K562 (cell line): ENCODE data around the gene SYNGR1. TPM values are rescaled to one million over a fixed set of nuclear protein-coding genes. Genes with fewer than 3 reads are reported as not detected.

Experiments used
- ATAC-seq: fragments of 200-7000 bp; cut with Tn5 transposase; 3 replicates; pipeline ENCODE4 v1.9.1; 2020; ENCODE audit warnings: moderate library complexity
- BruUV-seq: library from RNA; stranded (reverse); fragments of 400-500 nt; replicated peaks from 2 replicates; lab custom pipeline; 2021; lab: Mats Ljungman, UMichigan
- CTCF ChIA-PET: fragments of 300-600 bp; formaldehyde crosslinking; extraction: SDS; loops from one replicate; lab custom pipeline; 2021; ENCODE audit warnings: low intra/inter-chr PET ratio; lab: Yijun Ruan, JAX
- POLR2A ChIA-PET: fragments of 300-600, 350-650 bp; sonication (Branson Sonifier 250); formaldehyde crosslinking; extraction: SDS; loops from one replicate; lab custom pipeline; 2021; ENCODE audit warnings: antibody characterized with exemption, inconsistent platforms; lab: Yijun Ruan, JAX
- DNase-seq, 4 experiments: peaks; one replicate each; pipeline versions ENCODE4 v3.0.0 to v3.0.0-alpha.2; 2011 to 2018; ENCODE audit warnings: low spot score in 3 of 4, mixed read lengths in 3 of 4; ENCODE audit errors: extremely low read depth in 1 of 4
- FAIRE-seq: peaks from 2 replicates; lab custom pipeline; 2011; peaks lifted over from hg19 to GRCh38; lab: Jason Lieb, UNC
- H2AFZ ChIP-seq: 2 replicates; pipeline ENCODE4 v1.6.0; 2011; ENCODE audit warnings: low read depth, low read length, control low read depth, inconsistent platforms
- H3K27ac ChIP-seq: fragments of 200-600 bp; 3 replicates; pipeline ENCODE4 v1.8.0; 2011; ENCODE audit warnings: low read depth, mild to moderate bottlenecking, control low read depth, inconsistent platforms, low read length, moderate library complexity, mixed read lengths; ENCODE audit errors: extremely low read depth
- H3K27me3 ChIP-seq, 2 experiments: fragments of 300-600 bp in 1 of 2; 2 replicates in 1 of 2; 3 replicates in 1 of 2; pipeline versions ENCODE4 v1.6.0 to v1.8.0; 2011; ENCODE audit warnings: inconsistent platforms in 2 of 2, low read length in 2 of 2, mild to moderate bottlenecking in 1 of 2, mixed read lengths in 1 of 2, moderate library complexity in 1 of 2; ENCODE audit not compliant: control insufficient read depth in 2 of 2, insufficient read depth in 2 of 2
- H3K36me3 ChIP-seq: fragments of 300-600 bp; 3 replicates; pipeline ENCODE4 v1.8.0; 2011; ENCODE audit warnings: mild to moderate bottlenecking, low read length, inconsistent platforms; ENCODE audit not compliant: control insufficient read depth, insufficient read depth
- H3K4me1 ChIP-seq, 2 experiments: fragments of 200-600 bp in 1 of 2; replicated peaks in 1 of 2; 2 replicates in 1 of 2; 3 replicates in 1 of 2; pipeline versions ENCODE4 v1.5.1 to v1.8.0; 2011; ENCODE audit warnings: inconsistent platforms in 2 of 2, low read length in 2 of 2, mild to moderate bottlenecking in 1 of 2, mixed read lengths in 1 of 2, moderate library complexity in 1 of 2; ENCODE audit not compliant: control insufficient read depth in 2 of 2, insufficient read depth in 2 of 2
- H3K4me2 ChIP-seq: 2 replicates; pipeline ENCODE4 v1.6.1; 2011; ENCODE audit warnings: low read length, control low read depth, inconsistent platforms, mixed read lengths; ENCODE audit not compliant: insufficient read depth
- H3K4me3 ChIP-seq: fragments of 200-600 bp; sonication (generic), shearing (Covaris generic); 2 replicates; pipeline ENCODE4 v1.5.1; 2016; ENCODE audit warnings: control low read depth, inconsistent platforms
- H3K79me2 ChIP-seq: fragments of 200-600 bp; 3 replicates; pipeline ENCODE4 v1.8.0; 2011; ENCODE audit warnings: low read length, inconsistent platforms; ENCODE audit not compliant: control insufficient read depth, insufficient read depth
- H3K9ac ChIP-seq, 2 experiments: 2 replicates each; pipeline versions ENCODE4 v1.6.0 to v1.6.1; 2011; ENCODE audit warnings: low read depth in 2 of 2, low read length in 2 of 2, control low read depth in 1 of 2, inconsistent platforms in 1 of 2, mild to moderate bottlenecking in 1 of 2, mixed read lengths in 1 of 2; ENCODE audit not compliant: insufficient read depth in 1 of 2
- H3K9me1 ChIP-seq: one replicate; pipeline ENCODE4 v1.6.0; 2011; ENCODE audit warnings: inconsistent platforms, mild to moderate bottlenecking, low read length, moderate library complexity; ENCODE audit not compliant: control insufficient read depth, insufficient read depth
- H3K9me3 ChIP-seq: replicated peaks from 2 replicates; pipeline ENCODE4 v1.5.1; 2011; ENCODE audit warnings: low read depth, low read length, inconsistent platforms; ENCODE audit not compliant: control insufficient read depth, insufficient read depth
- H4K20me1 ChIP-seq: replicated peaks from 2 replicates; pipeline ENCODE4 v1.6.1; 2011; ENCODE audit warnings: low read length, inconsistent platforms, mixed read lengths; ENCODE audit not compliant: control insufficient read depth, insufficient read depth
- BCL6 ChIP-seq: fragments of 250-450 bp; sonication (Bioruptor Pico); IDR thresholded peaks from 2 replicates; pipeline ENCODE4 v1.4.0; 2020
- CTCF ChIP-seq, 3 experiments: IDR thresholded peaks in 2 of 3; conservative IDR thresholded peaks in 1 of 3; 2 replicates each; pipeline ENCODE4 v1.5.1; 2011 to 2012; ENCODE audit warnings: low read length in 3 of 3, mild to moderate bottlenecking in 3 of 3, control low read depth in 2 of 3, improper control_type of control experiment in 1 of 3, inconsistent platforms in 1 of 3, low read depth in 1 of 3, mixed read lengths in 1 of 3, moderate library complexity in 1 of 3; ENCODE audit not compliant: insufficient read depth in 2 of 3
- ETS1 ChIP-seq: conservative IDR thresholded peaks from 2 replicates; pipeline ENCODE4 v1.6.1; 2011; ENCODE audit warnings: low read depth, mild to moderate bottlenecking, low read length; ENCODE audit not compliant: control insufficient read depth
- RAD21 ChIP-seq, 2 experiments: fragments of 250-450 bp in 1 of 2; fragments of 450-650 bp in 1 of 2; sonication (Bioruptor Pico) in 1 of 2; formaldehyde crosslinking in 1 of 2; IDR thresholded peaks in 1 of 2; conservative IDR thresholded peaks in 1 of 2; 2 replicates each; pipeline versions ENCODE4 v1.4.0 to v1.8.0; 2020 to 2022; ENCODE audit warnings: mild to moderate bottlenecking in 2 of 2, moderate library complexity in 1 of 2
- REST ChIP-seq, 2 experiments: fragments of 450-650 bp; formaldehyde crosslinking in 1 of 2; IDR thresholded peaks; 2 replicates each; pipeline versions ENCODE4 v1.4.0 to v1.6.1; 2014 to 2020; ENCODE audit warnings: mild to moderate bottlenecking in 2 of 2, borderline replicate concordance in 1 of 2, low read depth in 1 of 2
- WGBS: fragments of 100-300 bp; shearing (Covaris generic); methylation state at CpG from one replicate; pipeline ENCODE4 v1.1.6; 2016; ENCODE audit warnings: low coverage, mixed read lengths; ENCODE audit not compliant: insufficient coverage; ENCODE audit errors: missing lambda C conversion rate; 5-methylcytosine and 5-hydroxymethylcytosine counted together
- in situ Hi-C: fragments of 300-500 bp; cut with MboI; formaldehyde crosslinking; loops from 4 replicates; pipeline ENCODE4 v1.15.0; 2018; ENCODE audit warnings: inconsistent platforms, mixed read lengths
- intact Hi-C: fragments of 100-400 bp; cut with micrococcal nuclease; formaldehyde crosslinking; loops from 2 replicates; pipeline ENCODE4 v1.14.2; 2022
- polyA plus RNA-seq, 8 experiments: library from polyadenylated mRNA; depleted of rRNA in 4 of 8; stranded (reverse) in 5 of 8; unstranded in 3 of 8; fragments of >200 nt; fragmentation: Nextera tagmentation in 2 of 8; fragmentation: Illumina TruSeq in 1 of 8; extraction: Ambion mirVana in 2 of 8; extraction: Trizol in 1 of 8; gene quantifications; 2 replicates each; pipeline versions ENCODE4 v1.2.1 to v1.2.3, GENCODE V29; 2011 to 2014; ENCODE audit warnings: inconsistent platforms in 1 of 8, missing spikeins in 1 of 8
- total RNA-seq, 7 experiments: library from RNA; depleted of rRNA in 6 of 7; stranded (reverse); fragments of >200 nt in 6 of 7; fragmentation: Illumina TruSeq in 2 of 7; extraction: Trizol in 2 of 7; gene quantifications; 2 replicates each; pipeline versions ENCODE4 v1.2.1 to v1.2.3, GENCODE V29; 2011 to 2021; ENCODE audit warnings: low replicate concordance in 1 of 7

The SYNGR1 gene
- total and polyA plus RNA-seq, 9 of the 15 experiments (the other 6 are each of a cell fraction or from before 2014, with no cell fraction given): 1.8 to 15.9 (median 5.5) TPM

GRCh38 chr22:39384750-39385480 lies 35.1 kb downstream of the SYNGR1 start:
- H3K9me1 ChIP-seq: no peaks in the 10 kb centered on the region
- CTCF ChIA-PET: interaction anchor here (0.6 kb wide), 1 partner anchor 802 kb away, joined by 3 read pairs; no protein-coding TSS in a partner anchor
- H3K27me3 ChIP-seq: no peaks in the 10 kb centered on the region
- H3K36me3 ChIP-seq: no peaks in the 10 kb centered on the region
- H3K4me3 ChIP-seq: no peak overlapping the region
- peak; percentile 86 for FAIRE-seq
- H3K4me1 ChIP-seq: peaks cover 0 to 40% of the 10 kb centered on the region in 2 experiments; a peak in 3 of 5 replicates
- no TSS peak for BruUV-seq
- H3K9me3 ChIP-seq: no peaks in the 10 kb centered on the region
- POLR2A ChIA-PET: interaction anchor here (0.6 to 0.8 kb wide), 2 partner anchors 22 to 35 kb away, joined by 3 read pairs; no protein-coding TSS in a partner anchor
- no peaks in the 10 kb centered on the region for H3K79me2 ChIP-seq
- no peak overlapping the region for H2AFZ ChIP-seq
- in situ Hi-C loops (no loop called here), intact Hi-C loops (loop anchor here (5.0 kb wide), 1 partner anchor 132 kb away; no protein-coding TSS in a partner anchor)
- DNase-seq: peak; percentile 26 to 63 (median 44)
- WGBS: 24% methylated on average over 15 of the region's 21 CpGs
- TF ChIP-seq RAD21 (CRISPR knock-in tag; conservative IDR thresholded peaks at IDR 0.05 in 1 of 2, IDR thresholded peaks at IDR 0.05 in 1 of 2) (peak in 1 of 2 experiments; percentile 43; a peak in 2 of 4 replicates), REST (IDR thresholded peaks at IDR 0.05; ENCODE audit: borderline replicate concordance) (peak; percentile 25; the same call in 1 of the 2 replicates), REST (CRISPR knock-in tag; IDR thresholded peaks at IDR 0.05; ENCODE audit: low read depth) (no peak), BCL6 (CRISPR knock-in tag) (no peak), CTCF (IDR thresholded peaks at IDR 0.05 in 2 of 3, conservative IDR thresholded peaks at IDR 0.05 in 1 of 3; ENCODE audit: insufficient read depth in 2 of 3, low read depth in 1 of 3, low read length in 3 of 3) (peak; percentile 56 to 65 (median 61)), ETS1 (no peak)
- H3K27ac ChIP-seq: no peak overlapping the region
- peak; percentile 77 for ATAC-seq
- H3K4me2 ChIP-seq: no peak overlapping the region; the same call in 1 of the 2 replicates
- H3K9ac ChIP-seq: no peak overlapping the region
- no peaks in the 10 kb centered on the region for H4K20me1 ChIP-seq
